ENCODE data around the gene ERAP2. TPM values are rescaled to one million over a fixed set of nuclear protein-coding genes. Genes with fewer than 3 reads are reported as not detected.

ERAP2 gene
- polyA plus RNA-seq, 3 donors, result 3.0 to 20.4 (median 3.4) TPM

- no peak for DNase-seq
- no peaks in the 10 kb centered on the region for H4K20me1 ChIP-seq (ENCODE audit: insufficient read depth, low read length)
- H3K4me3 Mint-ChIP-seq, result no peak overlapping the region
- H3K9ac ChIP-seq (ENCODE audit: insufficient read depth, low read length, poor library complexity, severe bottlenecking), result no peak overlapping the region
- H3K27ac Mint-ChIP-seq, result no peak overlapping the region
- H3K4me3 ChIP-seq (replicated peaks in 1 of 3; ENCODE audit: low read depth in 2 of 3, low read length in 3 of 3), result no peak overlapping the region
- H3K4me2 ChIP-seq (replicated peaks; ENCODE audit: extremely low read depth, low read length, poor library complexity, severe bottlenecking), result no peak overlapping the region
- H3K4me1 Mint-ChIP-seq, result peaks cover 9% of the 10 kb centered on the region
- peaks cover 5 to 8% of the 10 kb centered on the region in 2 donors for H3K4me1 ChIP-seq (ENCODE audit: control insufficient read depth in 1 of 2, insufficient read depth in 2 of 2, low read length in 2 of 2)
- H3K36me3 ChIP-seq (replicated peaks in 1 of 2; ENCODE audit: control insufficient read depth in 1 of 2, insufficient read depth in 2 of 2, low read length in 2 of 2), result no peaks in the 10 kb centered on the region
- no peaks in the 10 kb centered on the region for H3K9me3 ChIP-seq (replicated peaks in 1 of 2; ENCODE audit: control insufficient read depth in 1 of 2, insufficient read depth in 1 of 2, low read length in 2 of 2)
- no peak overlapping the region for H2AFZ ChIP-seq (ENCODE audit: insufficient read depth, low read depth, low read length, poor library complexity, severe bottlenecking)
- peaks cover 1 to 12% (median 2%) of the 10 kb centered on the region in 3 donors for H3K27me3 Mint-ChIP-seq (ENCODE audit: low read depth in 3 of 3)
- no peak overlapping the region for H3K27ac ChIP-seq (ENCODE audit: low read depth in 1 of 2, low read length in 2 of 2)
- intact Hi-C loops (cut with micrococcal nuclease), result loop anchor here in 1 of 2 donors (10.0 kb wide), 1 partner anchor 293 kb away; no protein-coding TSS in a partner anchor
- no peaks in the 10 kb centered on the region for H3K36me3 Mint-ChIP-seq
- TF ChIP-seq, protein P1, sequence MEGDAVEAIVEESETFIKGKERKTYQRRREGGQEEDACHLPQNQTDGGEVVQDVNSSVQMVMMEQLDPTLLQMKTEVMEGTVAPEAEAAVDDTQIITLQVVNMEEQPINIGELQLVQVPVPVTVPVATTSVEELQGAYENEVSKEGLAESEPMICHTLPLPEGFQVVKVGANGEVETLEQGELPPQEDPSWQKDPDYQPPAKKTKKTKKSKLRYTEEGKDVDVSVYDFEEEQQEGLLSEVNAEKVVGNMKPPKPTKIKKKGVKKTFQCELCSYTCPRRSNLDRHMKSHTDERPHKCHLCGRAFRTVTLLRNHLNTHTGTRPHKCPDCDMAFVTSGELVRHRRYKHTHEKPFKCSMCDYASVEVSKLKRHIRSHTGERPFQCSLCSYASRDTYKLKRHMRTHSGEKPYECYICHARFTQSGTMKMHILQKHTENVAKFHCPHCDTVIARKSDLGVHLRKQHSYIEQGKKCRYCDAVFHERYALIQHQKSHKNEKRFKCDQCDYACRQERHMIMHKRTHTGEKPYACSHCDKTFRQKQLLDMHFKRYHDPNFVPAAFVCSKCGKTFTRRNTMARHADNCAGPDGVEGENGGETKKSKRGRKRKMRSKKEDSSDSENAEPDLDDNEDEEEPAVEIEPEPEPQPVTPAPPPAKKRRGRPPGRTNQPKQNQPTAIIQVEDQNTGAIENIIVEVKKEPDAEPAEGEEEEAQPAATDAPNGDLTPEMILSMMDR (IDR thresholded peaks at IDR 0.05), result no peak
- no peaks in the 10 kb centered on the region for H3K9me3 Mint-ChIP-seq
- peaks cover 6% of the 10 kb centered on the region for H3K79me2 ChIP-seq (ENCODE audit: insufficient read depth, low read length)
- H3K27me3 ChIP-seq (ENCODE audit: control insufficient read depth in 2 of 2, insufficient read depth in 2 of 2, low read length in 2 of 2), result no peaks in the 10 kb centered on the region
- no CpG with 5 or more reads among the region's 1 CpG for WGBS (ENCODE audit: insufficient coverage)
Observed at GRCh38 chr5:96871686-96872085, 4.6 kb upstream of the ERAP2 start.

GRCh38 chr5:96873449-96873848 lies 2.9 kb upstream of the ERAP2 start:
- Histone ChIP-seq H4K20me1 (ENCODE audit: insufficient read depth, low read length) (no peaks in the 10 kb centered on the region), H3K9me3 (replicated peaks in 1 of 2; ENCODE audit: control insufficient read depth in 1 of 2, insufficient read depth in 1 of 2, low read length in 2 of 2) (no peaks in the 10 kb centered on the region), H2AFZ (ENCODE audit: insufficient read depth, low read depth, low read length, poor library complexity, severe bottlenecking) (peak overlapping the region; percentile 22), H3K4me1 (ENCODE audit: control insufficient read depth in 1 of 2, insufficient read depth in 2 of 2, low read length in 2 of 2) (peaks cover 12 to 21% of the 10 kb centered on the region in 2 donors), H3K4me2 (replicated peaks; ENCODE audit: extremely low read depth, low read length, poor library complexity, severe bottlenecking) (no peak overlapping the region), H3K4me3 (replicated peaks in 1 of 3; ENCODE audit: low read depth in 2 of 3, low read length in 3 of 3) (no peak overlapping the region), H3K27me3 (ENCODE audit: control insufficient read depth in 2 of 2, insufficient read depth in 2 of 2, low read length in 2 of 2) (no peaks in the 10 kb centered on the region), H3K36me3 (replicated peaks in 1 of 2; ENCODE audit: control insufficient read depth in 1 of 2, insufficient read depth in 2 of 2, low read length in 2 of 2) (no peaks in the 10 kb centered on the region), H3K27ac (ENCODE audit: low read depth in 1 of 2, low read length in 2 of 2) (no peak overlapping the region), H3K9ac (ENCODE audit: insufficient read depth, low read length, poor library complexity, severe bottlenecking) (no peak overlapping the region), H3K79me2 (ENCODE audit: insufficient read depth, low read length) (peaks cover 22% of the 10 kb centered on the region)
- Mint-ChIP-seq H3K4me1 (peaks cover 16% of the 10 kb centered on the region), H3K36me3 (no peaks in the 10 kb centered on the region), H3K9me3 (no peaks in the 10 kb centered on the region), H3K27ac (peak overlapping the region in 1 of 7 donors; percentile 50), H3K4me3 (no peak overlapping the region), H3K27me3 (ENCODE audit: low read depth in 3 of 3) (peaks cover 0 to 10% (median 0%) of the 10 kb centered on the region in 3 donors)
- TF ChIP-seq, protein P1 (IDR thresholded peaks at IDR 0.05), result no peak
- no peak for DNase-seq
- intact Hi-C loops (cut with micrococcal nuclease), result loop anchor here in 1 of 2 donors (10.0 kb wide), 1 partner anchor 291 kb away; no protein-coding TSS in a partner anchor
